BLaER1 treated with 17β-estradiol and CSF1 and Interleukin-3, amounts not matched to agents 10 nM and 100 nM (cell line): Measurements from ENCODE around the gene CDHR5.
"Not testable (repeated sequence)": the region's sequence is repeated elsewhere in the genome, so short reads cannot be mapped to it uniquely, and the experiment has no call there.

ENCODE experiments used
- H3K27ac ChIP-seq, 11 experiments: shearing (Covaris generic); formaldehyde crosslinking; 2 replicates each; pipeline ENCODE4 v1.8.1; 2022
- H3K27me3 ChIP-seq, 11 experiments: shearing (Covaris generic); formaldehyde crosslinking; 2 replicates each; pipeline ENCODE4 v1.8.1; 2022
- H3K36me3 ChIP-seq, 11 experiments: shearing (Covaris generic); formaldehyde crosslinking; 2 replicates each; pipeline ENCODE4 v1.8.1; 2022
- H3K4me1 ChIP-seq, 10 experiments: shearing (Covaris generic); formaldehyde crosslinking; 2 replicates each; pipeline ENCODE4 v1.8.1; 2022
- H3K4me2 ChIP-seq, 11 experiments: shearing (Covaris generic); formaldehyde crosslinking; 2 replicates each; pipeline ENCODE4 v1.8.1; 2022
- H3K4me3 ChIP-seq, 10 experiments: shearing (Covaris generic); formaldehyde crosslinking; 2 replicates each; pipeline ENCODE4 v1.8.1; 2022
- H3K9ac ChIP-seq, 11 experiments: shearing (Covaris generic); formaldehyde crosslinking; 2 replicates each; pipeline ENCODE4 v1.8.1; 2022
- H3K9me3 ChIP-seq, 11 experiments: shearing (Covaris generic); formaldehyde crosslinking; replicated peaks in 1 of 11; 2 replicates each; pipeline ENCODE4 v1.8.1; 2022
- H4K20me1 ChIP-seq, 11 experiments: shearing (Covaris generic); formaldehyde crosslinking; 2 replicates each; pipeline ENCODE4 v1.8.1; 2022
- Cebpa-rat ChIP-seq, 11 experiments: shearing (Covaris generic); IDR thresholded peaks; 2 replicates each; pipeline ENCODE4 v1.8.1; 2022

CDHR5 gene

DNA sequence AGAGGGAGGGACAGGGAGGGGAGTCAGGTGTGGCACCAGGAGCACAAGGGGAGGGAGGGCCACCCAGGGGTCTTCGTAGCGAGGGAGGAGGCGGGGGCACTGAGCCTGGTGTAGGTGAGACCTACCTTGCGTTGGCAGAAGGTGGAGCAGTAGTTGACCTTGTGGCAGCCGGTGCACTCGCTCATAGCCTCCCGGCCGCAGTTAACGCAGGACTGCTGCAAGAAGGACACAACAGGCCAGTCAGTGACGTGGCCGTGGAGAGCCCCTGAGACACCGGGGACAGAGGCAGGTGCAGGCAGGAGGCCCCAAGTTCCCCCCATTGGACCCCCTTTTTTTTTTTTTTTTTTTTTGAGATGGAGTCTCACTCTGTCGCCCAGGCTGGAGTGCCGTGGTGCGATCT is 29.1 kb upstream of the CDHR5 start:
- Histone ChIP-seq H3K4me2 (no peak overlapping the region), H3K36me3 (peaks cover 83 to 100% (median 94%) of the 10 kb centered on the region in 11 experiments), H3K9me3 (peaks cover 0 to 5% (median 0%) of the 10 kb centered on the region in 11 experiments; a peak in 1 of 22 replicates), H3K4me1 (no peaks in the 10 kb centered on the region; a peak in 1 of 20 replicates), H3K9ac (no peak overlapping the region), H3K27ac (no peak overlapping the region), H4K20me1 (peaks cover 4 to 63% (median 45%) of the 10 kb centered on the region in 11 experiments; a peak in 21 of 22 replicates), H3K27me3 (no peaks in the 10 kb centered on the region), H3K4me3 (no peak overlapping the region)
- TF ChIP-seq Cebpa-rat (IDR thresholded peaks at IDR 0.05): no peak

- H3K4me1 ChIP-seq, H3K27me3 ChIP-seq, H3K4me2 ChIP-seq, H3K9ac ChIP-seq, H3K4me3 ChIP-seq, H3K9me3 ChIP-seq, H3K27ac ChIP-seq: not testable (repeated sequence)
- H3K36me3 ChIP-seq: peaks cover 77 to 100% (median 92%) of the 10 kb centered on the region in 11 experiments
- peaks cover 4 to 56% (median 38%) of the 10 kb centered on the region in 11 experiments; a peak in 21 of 22 replicates for H4K20me1 ChIP-seq
Measured at GRCh38 chr11:653136-653535, 28.4 kb upstream of the CDHR5 start.

GRCh38 chr11:650482-650881 is 25.7 kb upstream of the CDHR5 start:
- Histone ChIP-seq H3K36me3 (peaks cover 60 to 95% (median 77%) of the 10 kb centered on the region in 11 experiments), H3K4me1 (peaks cover 14 to 19% (median 17%) of the 10 kb centered on the region in 10 experiments), H3K9ac (no peak overlapping the region), H3K27ac (no peak overlapping the region), H4K20me1 (peaks cover 0 to 54% (median 23%) of the 10 kb centered on the region in 11 experiments; a peak in 17 of 22 replicates), H3K4me2 (no peak overlapping the region), H3K4me3 (no peak overlapping the region), H3K9me3 (peaks cover 0 to 5% (median 0%) of the 10 kb centered on the region in 11 experiments; a peak in 1 of 22 replicates), H3K27me3 (no peaks in the 10 kb centered on the region)
- TF ChIP-seq Cebpa-rat (IDR thresholded peaks at IDR 0.05): no peak

DNA sequence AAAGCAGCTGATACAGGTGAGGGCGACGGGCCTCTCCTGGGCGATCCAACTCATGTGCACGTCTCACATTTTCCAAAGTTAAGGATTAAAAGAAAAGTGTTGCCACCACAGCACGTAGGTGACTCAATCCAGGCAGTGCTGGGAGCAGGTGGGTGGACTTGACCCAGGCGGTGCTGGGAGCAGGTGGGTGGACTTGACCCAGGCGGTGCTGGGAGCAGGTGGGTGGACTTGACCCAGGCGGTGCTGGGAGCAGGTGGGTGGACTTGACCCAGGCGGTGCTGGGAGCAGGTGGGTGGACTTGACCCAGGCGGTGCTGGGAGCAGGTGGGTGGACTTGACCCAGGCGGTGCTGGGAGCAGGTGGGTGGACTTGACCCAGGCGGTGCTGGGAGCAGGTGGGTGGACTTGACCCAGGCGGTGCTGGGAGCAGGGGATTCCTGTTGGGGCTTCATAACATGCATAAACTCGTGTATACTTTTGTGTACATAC is 23.0 kb upstream of the CDHR5 start:
- peaks cover 50 to 87% (median 67%) of the 10 kb centered on the region in 11 experiments for H3K36me3 ChIP-seq

GRCh38 chr11:646214-646613 is 21.5 kb upstream of the CDHR5 start:
- peaks cover 18 to 35% (median 32%) of the 10 kb centered on the region in 10 experiments for H3K4me1 ChIP-seq
- no peak for TF ChIP-seq Cebpa-rat (IDR thresholded peaks at IDR 0.05)
- peak overlapping the region in 5 of 11 experiments; percentile 25 to 42 (median 33); a peak in 3 of 22 replicates for H3K9ac ChIP-seq
- peaks cover 42 to 86% (median 66%) of the 10 kb centered on the region in 11 experiments for H3K36me3 ChIP-seq
- H3K27ac ChIP-seq: 0 out of 22 replicates have a peak overlapping the region, but pooled peaks of 1 of the 11 experiments have one; percentile 17
- no peaks in the 10 kb centered on the region for H3K9me3 ChIP-seq
- H3K4me2 ChIP-seq: peak overlapping the region; percentile 47 to 89 (median 67)
- no peak overlapping the region for H3K4me3 ChIP-seq
- H4K20me1 ChIP-seq: peaks cover 14 to 70% (median 48%) of the 10 kb centered on the region in 11 experiments
- H3K27me3 ChIP-seq: peaks cover 0 to 9% (median 7%) of the 10 kb centered on the region in 11 experiments; a peak in 19 of 22 replicates

More for the DNA sequence above, 23.0 kb upstream of the CDHR5 start:
- not testable (repeated sequence) for H3K9me3 ChIP-seq, H3K27ac ChIP-seq, H3K9ac ChIP-seq, H3K27me3 ChIP-seq, H3K4me3 ChIP-seq, H3K4me2 ChIP-seq
- Histone ChIP-seq H3K4me1 (peaks cover 17 to 24% (median 22%) of the 10 kb centered on the region in 10 experiments), H4K20me1 (peaks cover 0 to 55% (median 33%) of the 10 kb centered on the region in 11 experiments; a peak in 19 of 22 replicates)

GRCh38 chr11:645536-645935 is 20.8 kb upstream of the CDHR5 start:
- H3K4me3 ChIP-seq: no peak overlapping the region
- H4K20me1 ChIP-seq: peaks cover 21 to 71% (median 55%) of the 10 kb centered on the region in 11 experiments
- peak overlapping the region in 3 of 11 experiments; percentile 7 to 47 (median 33); a peak in 3 of 22 replicates for H3K9ac ChIP-seq
- H3K27ac ChIP-seq: no peak overlapping the region
- peaks cover 35 to 84% (median 62%) of the 10 kb centered on the region in 11 experiments for H3K36me3 ChIP-seq
- TF ChIP-seq Cebpa-rat (IDR thresholded peaks at IDR 0.05): no peak
- H3K9me3 ChIP-seq: no peaks in the 10 kb centered on the region
- peak overlapping the region; percentile 35 to 89 (median 67); a peak in 20 of 22 replicates for H3K4me2 ChIP-seq
- peaks cover 25 to 42% (median 38%) of the 10 kb centered on the region in 10 experiments for H3K4me1 ChIP-seq
- peaks cover 7 to 16% (median 14%) of the 10 kb centered on the region in 11 experiments for H3K27me3 ChIP-seq

- Histone ChIP-seq H3K4me2 (no peak overlapping the region), H3K27me3 (peaks cover 20 to 31% (median 28%) of the 10 kb centered on the region in 11 experiments), H3K4me1 (peaks cover 28 to 53% (median 45%) of the 10 kb centered on the region in 10 experiments), H3K9me3 (no peaks in the 10 kb centered on the region), H4K20me1 (peaks cover 30 to 86% (median 65%) of the 10 kb centered on the region in 11 experiments), H3K9ac (no peak overlapping the region), H3K27ac (no peak overlapping the region), H3K36me3 (peaks cover 22 to 69% (median 48%) of the 10 kb centered on the region in 11 experiments), H3K4me3 (no peak overlapping the region)
- no peak for TF ChIP-seq Cebpa-rat (IDR thresholded peaks at IDR 0.05)
Measured at GRCh38 chr11:643849-644738, 19.3 kb upstream of the CDHR5 start.

- Histone ChIP-seq H3K9me3 (no peaks in the 10 kb centered on the region), H3K9ac (no peak overlapping the region), H3K4me2 (no peak overlapping the region), H4K20me1 (peaks cover 38 to 93% (median 72%) of the 10 kb centered on the region in 11 experiments), H3K4me1 (peaks cover 28 to 57% (median 45%) of the 10 kb centered on the region in 10 experiments), H3K27ac (no peak overlapping the region), H3K27me3 (peaks cover 28 to 38% (median 36%) of the 10 kb centered on the region in 11 experiments), H3K36me3 (peaks cover 22 to 63% (median 43%) of the 10 kb centered on the region in 11 experiments), H3K4me3 (no peak overlapping the region)
- no peak for TF ChIP-seq Cebpa-rat (IDR thresholded peaks at IDR 0.05)
Measured at GRCh38 chr11:643366-643765, 18.6 kb upstream of the CDHR5 start.
